ENCODE results near the gene SNU13.
A peak's percentile ranks its signal among the peaks of the same experiment; 100 is the strongest.
"Not testable (repeated sequence)": the region's sequence is repeated elsewhere in the genome, so short reads cannot be mapped to it uniquely, and the experiment has no call there.

The SNU13 gene

DNA sequence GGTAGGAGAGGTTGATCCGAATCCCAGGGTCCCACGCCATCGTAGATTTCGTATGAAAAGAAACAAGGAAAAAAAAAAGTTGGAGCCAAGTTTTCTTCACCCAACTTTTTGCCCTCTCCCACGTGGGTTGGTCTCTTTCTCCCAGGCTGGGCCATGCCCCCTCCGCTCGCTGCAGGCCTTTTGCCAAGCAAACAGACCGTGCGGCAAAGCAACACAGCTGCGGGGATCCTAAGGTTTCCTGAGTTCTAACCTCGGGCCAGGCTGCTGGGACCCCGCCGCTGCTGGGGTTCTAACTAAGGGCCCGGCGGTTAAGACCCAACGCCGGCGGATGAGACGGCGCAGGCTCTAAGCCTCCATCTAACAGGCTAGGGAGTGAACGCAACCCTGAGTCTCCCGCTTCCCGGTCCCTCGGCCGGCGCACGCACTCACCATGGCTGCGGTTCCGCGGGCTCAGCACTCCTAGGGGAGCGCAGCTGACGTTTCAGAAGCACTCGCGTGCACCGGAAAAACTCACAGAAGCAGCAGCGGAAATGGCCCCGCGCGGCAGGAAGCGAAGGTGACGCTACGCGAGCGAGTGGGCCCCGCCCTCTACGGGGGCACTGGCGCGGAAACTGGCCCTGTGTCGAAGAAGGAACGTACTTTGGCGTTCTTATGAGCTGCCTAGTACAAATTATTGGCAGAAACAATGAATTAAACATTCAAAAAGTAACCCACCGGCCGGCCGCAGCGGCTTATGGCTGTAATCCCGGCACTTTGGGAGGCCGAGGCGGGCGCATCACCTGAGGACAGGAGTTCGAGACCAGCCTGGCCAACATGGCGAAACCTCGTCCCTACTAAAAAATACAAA is at the start of gene SNU13:
SNU13 (minus strand) TSS at position 503 of the 847 bp plus-strand sequence; CDS start at position 432, 71 bp downstream.
- TF ChIP-seq, protein P1, sequence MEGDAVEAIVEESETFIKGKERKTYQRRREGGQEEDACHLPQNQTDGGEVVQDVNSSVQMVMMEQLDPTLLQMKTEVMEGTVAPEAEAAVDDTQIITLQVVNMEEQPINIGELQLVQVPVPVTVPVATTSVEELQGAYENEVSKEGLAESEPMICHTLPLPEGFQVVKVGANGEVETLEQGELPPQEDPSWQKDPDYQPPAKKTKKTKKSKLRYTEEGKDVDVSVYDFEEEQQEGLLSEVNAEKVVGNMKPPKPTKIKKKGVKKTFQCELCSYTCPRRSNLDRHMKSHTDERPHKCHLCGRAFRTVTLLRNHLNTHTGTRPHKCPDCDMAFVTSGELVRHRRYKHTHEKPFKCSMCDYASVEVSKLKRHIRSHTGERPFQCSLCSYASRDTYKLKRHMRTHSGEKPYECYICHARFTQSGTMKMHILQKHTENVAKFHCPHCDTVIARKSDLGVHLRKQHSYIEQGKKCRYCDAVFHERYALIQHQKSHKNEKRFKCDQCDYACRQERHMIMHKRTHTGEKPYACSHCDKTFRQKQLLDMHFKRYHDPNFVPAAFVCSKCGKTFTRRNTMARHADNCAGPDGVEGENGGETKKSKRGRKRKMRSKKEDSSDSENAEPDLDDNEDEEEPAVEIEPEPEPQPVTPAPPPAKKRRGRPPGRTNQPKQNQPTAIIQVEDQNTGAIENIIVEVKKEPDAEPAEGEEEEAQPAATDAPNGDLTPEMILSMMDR (IDR thresholded peaks at IDR 0.05; ENCODE audit: extremely low read depth, missing control alignments): no peak
- DNase-seq (ENCODE audit: low spot score): peak; percentile 91

DNA sequence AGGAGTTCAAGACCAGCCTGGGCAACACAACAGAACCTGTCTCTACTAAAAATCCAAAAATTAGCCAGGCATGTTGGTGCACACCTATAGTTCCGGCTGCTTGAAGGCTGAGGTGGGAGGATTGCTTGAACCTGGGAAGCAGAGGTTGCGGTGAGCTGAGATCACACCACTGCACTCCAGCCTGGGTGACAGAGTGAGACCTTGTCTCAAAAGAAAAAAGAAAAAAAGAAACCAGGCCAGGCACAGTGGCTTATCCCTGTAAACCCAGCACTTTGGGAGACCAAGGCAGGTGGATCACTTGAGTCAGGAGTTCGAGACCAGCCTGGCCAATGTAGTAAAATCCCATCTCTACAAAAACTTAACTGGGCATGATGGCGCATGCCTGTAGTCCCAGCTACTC is 44.6 kb upstream of the SNU13 start:
- DNase-seq (ENCODE audit: low spot score): not testable (repeated sequence)

DNA sequence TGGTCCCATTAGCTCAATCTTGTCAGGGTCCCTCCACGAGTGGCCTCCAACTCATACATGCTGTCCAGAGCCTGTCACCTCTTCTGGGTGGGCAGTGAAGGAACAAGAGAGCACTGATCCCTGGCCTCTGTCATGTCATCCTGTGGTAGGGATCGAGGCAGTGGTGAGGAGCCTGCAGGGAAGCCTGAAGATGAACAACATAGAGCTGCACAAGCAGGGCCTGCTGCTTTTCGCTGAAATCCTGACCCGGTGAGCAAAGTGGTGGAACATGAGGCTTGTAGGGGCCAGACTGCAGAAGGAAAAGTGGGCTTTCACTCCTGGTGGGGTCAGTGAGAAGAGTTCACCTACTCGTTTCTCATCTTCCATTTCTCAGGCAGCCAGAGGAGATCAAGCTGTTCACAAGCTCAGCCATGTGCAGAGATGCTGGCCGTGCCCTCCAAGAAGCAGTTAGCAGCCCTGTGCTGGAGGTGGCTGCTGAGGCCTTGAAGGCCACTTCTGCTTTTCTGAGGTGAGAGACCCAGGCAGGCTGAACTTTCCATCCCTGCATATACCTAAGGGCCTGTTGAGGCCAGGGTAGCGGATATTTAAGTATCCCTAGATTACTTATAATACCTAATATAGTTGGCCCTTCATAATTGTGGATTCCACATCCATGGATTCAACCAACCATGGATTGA is 43.6 kb upstream of the SNU13 start:
- TF ChIP-seq, protein P1 (IDR thresholded peaks at IDR 0.05; ENCODE audit: extremely low read depth, missing control alignments): no peak
- DNase-seq (ENCODE audit: low spot score): no peak

DNA sequence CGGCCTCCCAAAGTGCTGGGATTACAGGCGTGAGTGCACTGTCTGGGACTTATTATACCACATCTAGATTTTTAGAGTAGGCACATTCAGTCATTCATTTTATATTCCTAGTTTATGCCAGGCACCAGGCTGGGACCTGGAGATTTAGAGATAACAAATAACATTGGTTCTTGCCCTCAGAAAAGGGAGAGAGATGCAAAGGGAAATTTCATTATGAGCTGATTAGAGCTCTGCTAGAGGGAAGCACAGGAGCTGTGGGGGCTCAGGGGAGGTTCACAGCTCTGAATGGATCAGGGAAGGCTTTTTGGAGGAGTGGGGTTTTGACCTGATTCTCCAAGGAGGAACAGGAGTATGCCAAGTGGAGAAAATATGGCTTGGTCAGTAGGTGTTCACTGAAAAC is 42.9 kb upstream of the SNU13 start:
- TF ChIP-seq, protein P1 (IDR thresholded peaks at IDR 0.05; ENCODE audit: extremely low read depth, missing control alignments): no peak
- no peak for DNase-seq (ENCODE audit: low spot score)

DNA sequence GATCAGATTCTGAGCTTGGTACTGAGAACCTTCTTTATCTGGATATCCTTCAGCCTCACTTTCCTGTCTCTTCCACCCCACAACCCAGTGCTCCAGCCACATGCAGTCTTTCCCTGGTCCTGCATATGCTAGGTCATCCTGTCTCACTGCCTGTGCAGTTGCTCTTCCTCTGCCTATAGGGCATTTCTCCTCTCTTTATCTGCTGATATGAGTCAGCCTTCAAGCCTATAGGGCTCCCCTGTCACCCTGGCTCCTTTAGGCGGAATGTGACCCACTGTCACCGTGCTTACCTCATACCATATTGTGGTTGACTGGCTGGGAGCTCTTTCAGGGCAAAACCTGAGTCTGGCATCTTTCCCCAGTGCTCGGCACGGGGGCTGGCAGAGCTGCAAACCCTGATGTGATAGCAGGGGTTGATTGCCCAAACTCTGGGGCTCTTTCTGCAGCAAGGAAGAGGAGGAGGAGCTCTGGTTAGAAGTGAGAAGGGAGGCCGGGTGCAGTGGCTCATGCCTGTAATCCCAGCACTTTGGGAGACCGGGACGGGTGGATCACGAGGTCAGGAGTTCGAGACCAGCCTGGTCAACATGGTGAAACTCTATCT is 36.9 kb upstream of the SNU13 start:
- DNase-seq (ENCODE audit: low spot score): no peak

DNA sequence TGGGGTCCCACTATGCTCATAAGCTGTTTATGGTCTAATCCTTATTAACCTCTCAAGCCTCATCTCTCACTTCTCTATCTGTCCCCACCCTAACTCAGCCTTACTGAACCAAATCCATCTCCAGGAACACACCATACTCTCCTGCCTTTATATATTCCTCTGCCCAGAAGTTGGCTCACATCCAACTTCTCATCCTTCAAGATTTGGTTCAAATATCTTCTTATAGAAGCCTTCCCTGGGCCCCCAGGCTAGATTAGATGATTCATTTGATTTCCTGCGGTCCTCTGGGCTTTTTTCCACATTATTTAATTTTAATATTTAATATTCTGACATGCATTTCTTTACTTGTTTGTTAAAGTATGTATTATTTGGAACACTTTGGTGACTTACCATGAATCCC is 33.8 kb upstream of the SNU13 start:
- TF ChIP-seq, protein P1 (IDR thresholded peaks at IDR 0.05; ENCODE audit: extremely low read depth, missing control alignments): no peak
- DNase-seq (ENCODE audit: low spot score): no peak

More for the DNA sequence above, 36.9 kb upstream of the SNU13 start:
- TF ChIP-seq, protein P1 (IDR thresholded peaks at IDR 0.05; ENCODE audit: extremely low read depth, missing control alignments): no peak

DNA sequence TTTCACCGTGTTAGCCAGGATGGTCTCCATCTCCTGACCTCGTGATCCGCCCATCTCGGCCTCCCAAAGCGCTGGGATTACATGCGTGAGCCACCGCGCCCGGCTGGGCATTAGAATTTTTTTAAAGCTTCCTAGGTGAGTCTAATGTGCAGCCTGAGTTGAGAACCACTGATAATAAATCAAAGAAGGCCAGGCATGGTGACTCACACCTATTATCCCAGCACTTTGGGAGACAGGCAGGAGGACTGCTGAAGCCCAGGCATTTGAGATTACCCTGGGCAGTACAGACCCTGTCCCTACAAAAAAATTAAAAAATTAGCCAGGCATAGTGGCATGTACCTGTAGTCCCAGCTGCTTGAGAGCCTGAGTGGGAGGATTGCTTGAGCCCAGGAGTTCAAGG is 24.3 kb upstream of the SNU13 start:
- DNase-seq (ENCODE audit: low spot score): no peak

More for the DNA sequence above, 24.3 kb upstream of the SNU13 start:
- TF ChIP-seq, protein P1 (IDR thresholded peaks at IDR 0.05; ENCODE audit: extremely low read depth, missing control alignments): no peak

All from GM20000 (cell line).